Left lobe of liver (tissue), 2 donors: Measurements from ENCODE around the gene HDAC7. TPM values are rescaled to one million over a fixed set of nuclear protein-coding genes. Genes with fewer than 3 reads are reported as not detected.

Experiments used
- ATAC-seq: fragments of 200-7000 bp; cut with Tn5 transposase; one replicate; pipeline ENCODE4 v1.9.1; 2020; ENCODE audit warnings: mild to moderate bottlenecking, moderate library complexity
- DNase-seq: peaks from one replicate; pipeline ENCODE4 v3.0.0-alpha.2; 2020; ENCODE audit warnings: low spot score
- total RNA-seq: library from RNA; stranded (reverse); gene quantifications from one replicate; pipeline ENCODE4 v1.2.1, GENCODE V29; 2021
- donor health status: DM: no; HTN: no; CAD: no; lungs with moderate emphysema.
- donor health status: DM: no; HTN: yes; CAD: no.

HDAC7 gene
- total RNA-seq, 1 donor from 2014 or later: 8.1 TPM

GRCh38 chr12:47737936-47738594, 81.6 kb downstream of the HDAC7 start:
- ATAC-seq: no peak
- no peak for DNase-seq

DNA sequence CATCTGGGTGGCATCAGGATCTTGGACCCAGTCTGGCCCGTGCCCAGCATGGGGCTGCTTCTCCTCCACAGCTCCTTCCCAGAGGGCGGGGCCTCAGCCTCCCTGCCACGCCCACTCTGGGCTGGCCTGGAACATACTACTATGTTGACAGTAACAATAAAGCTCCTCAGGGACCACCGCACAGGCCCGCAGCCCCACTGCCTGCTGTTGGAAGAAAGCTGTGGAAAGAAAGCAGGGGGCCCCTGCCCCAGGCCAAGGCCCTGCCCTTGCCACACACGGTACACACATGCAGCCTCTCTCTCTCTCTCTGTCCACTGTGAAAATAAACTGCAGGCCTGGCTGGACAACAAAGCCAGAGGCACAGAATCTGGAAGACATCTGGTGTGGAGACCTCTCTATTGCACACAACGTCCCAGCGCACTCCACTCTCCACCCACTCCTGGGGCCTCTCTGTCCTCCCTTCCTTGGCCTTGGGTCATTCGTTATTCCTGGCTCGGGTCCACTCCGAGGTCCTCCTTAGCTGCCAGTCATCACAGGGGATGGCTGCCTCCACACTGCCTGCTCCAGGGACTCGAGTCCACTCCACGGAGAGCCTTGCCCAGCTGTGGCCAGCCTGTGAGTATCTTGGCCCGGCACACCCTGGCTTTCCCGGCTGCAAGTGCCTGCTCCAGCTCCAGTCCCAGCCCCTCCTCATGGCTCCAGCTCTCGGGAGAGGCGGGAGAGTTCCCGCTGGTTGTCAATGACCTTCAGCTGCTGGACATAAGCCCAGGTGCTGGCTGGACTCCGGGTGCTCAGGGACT, 82.6 kb downstream of the HDAC7 start:
- peak; percentile 91 for DNase-seq
- peak; percentile 90 for ATAC-seq

GRCh38 chr12:47736216-47736615, 83.5 kb downstream of the HDAC7 start:
- no peak for DNase-seq
- ATAC-seq: no peak

DNA sequence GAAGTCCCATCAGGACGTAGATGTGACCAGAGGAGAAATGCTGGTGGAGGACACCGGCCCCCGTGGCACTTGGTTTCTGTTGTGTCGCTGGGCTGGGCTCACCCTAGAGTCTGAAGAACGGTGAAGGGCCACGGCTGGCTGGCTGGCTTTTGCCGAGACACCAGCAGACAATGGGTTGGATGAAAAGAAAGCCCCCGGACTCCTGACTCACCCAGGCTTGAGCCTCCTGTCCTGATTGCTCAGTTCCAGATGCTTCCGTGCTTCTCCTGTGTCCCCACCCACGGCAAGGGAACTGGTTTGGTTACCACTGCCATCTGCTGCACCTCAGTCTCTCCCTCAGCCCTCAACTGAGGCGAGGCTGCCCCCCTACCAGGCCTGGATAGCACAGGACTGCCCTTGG, 84.1 kb downstream of the HDAC7 start:
- ATAC-seq (no peak), DNase-seq (no peak)

- DNase-seq (no peak), ATAC-seq (no peak)
Observed at GRCh38 chr12:47734725-47735480, 84.8 kb downstream of the HDAC7 start.

GRCh38 chr12:47733142-47733541, 86.6 kb downstream of the HDAC7 start:
- ATAC-seq (no peak), DNase-seq (no peak)

Other genes with a start within 250 kb of the HDAC7 start
- gene RPAP3, start 113.9 kb downstream of the HDAC7 start, total RNA-seq: 5.8 TPM
- gene ENDOU, start 94.4 kb downstream of the HDAC7 start, total RNA-seq: not detected
- 2.1 TPM for gene RAPGEF3, start 61.0 kb downstream of the HDAC7 start, total RNA-seq
- gene SLC48A1, start 46.7 kb downstream of the HDAC7 start, total RNA-seq: 14.1 TPM
- gene VDR, start 85.1 kb upstream of the HDAC7 start, total RNA-seq: 0.28 TPM
- 14.8 TPM for gene TMEM106C, start 143.7 kb upstream of the HDAC7 start, total RNA-seq
- gene COL2A1, start 184.6 kb upstream of the HDAC7 start, total RNA-seq: 0.08 TPM